Measurements from ENCODE around the gene CCDC187. TPM values are rescaled to one million over a fixed set of nuclear protein-coding genes. Genes with fewer than 3 reads are reported as not detected.
A peak's percentile ranks its signal among the peaks of the same experiment; 100 is the strongest.

Gene CCDC187
- total and polyA plus RNA-seq, 2 of the 13 experiments (the other 11 are each of a cell fraction or from before 2014, with no cell fraction given) = 0.03 to 0.13 TPM

GRCh38 chr9:136297016-136297691, 6.7 kb downstream of the CCDC187 start (continued):
- TF ChIP-seq ZBTB43 (CRISPR knock-in tag; conservative IDR thresholded peaks at IDR 0.05) (no peak; the same call in 1 of the 2 replicates), SMC3 (IDR thresholded peaks at IDR 0.05; ENCODE audit: low read length) (no peak), ATAD3A (CRISPR knock-in tag; IDR thresholded peaks at IDR 0.05) (no peak), DNMT3B (CRISPR knock-in tag; conservative IDR thresholded peaks at IDR 0.05) (no peak), FOXO1 (CRISPR knock-in tag; IDR thresholded peaks at IDR 0.05) (0 out of 2 replicates have a peak, but pooled peaks have one; percentile 15), GZF1 (CRISPR knock-in tag; IDR thresholded peaks at IDR 0.05) (no peak), KLF15 (CRISPR knock-in tag; IDR thresholded peaks at IDR 0.05; ENCODE audit: borderline replicate concordance) (no peak), MYC (CRISPR knock-in tag; IDR thresholded peaks at IDR 0.05; ENCODE audit: borderline replicate concordance) (peak; percentile 32; the same call in 1 of the 2 replicates), ZFP41 (CRISPR knock-in tag; IDR thresholded peaks at IDR 0.05; ENCODE audit: borderline replicate concordance) (no peak), ZNF562 (CRISPR knock-in tag; IDR thresholded peaks at IDR 0.05; ENCODE audit: borderline replicate concordance) (no peak), MNT (IDR thresholded peaks at IDR 0.05) (peak; percentile 34), ZBTB8A (CRISPR knock-in tag; IDR thresholded peaks at IDR 0.05; ENCODE audit: borderline replicate concordance, low read depth) (no peak), ZNF225 (CRISPR knock-in tag; IDR thresholded peaks at IDR 0.05) (no peak), ARNT (IDR thresholded peaks at IDR 0.05) (no peak), ZNF337 (CRISPR knock-in tag; IDR thresholded peaks at IDR 0.05; ENCODE audit: borderline replicate concordance, low read depth) (no peak), THAP8 (CRISPR knock-in tag; IDR thresholded peaks at IDR 0.05; ENCODE audit: borderline replicate concordance) (no peak), HNRNPLL (IDR thresholded peaks at IDR 0.05; ENCODE audit: low read depth, low read length, poor library complexity, severe bottlenecking) (no peak), ZNF281 (CRISPR knock-in tag; IDR thresholded peaks at IDR 0.05; ENCODE audit: borderline replicate concordance) (no peak), ZBTB33 (CRISPR knock-in tag; IDR thresholded peaks at IDR 0.05) (no peak), ELF3 (CRISPR knock-in tag; IDR thresholded peaks at IDR 0.05) (peak; percentile 35; the same call in 1 of the 2 replicates), SIX4 (CRISPR knock-in tag; IDR thresholded peaks at IDR 0.05) (no peak), REXO4 (CRISPR knock-in tag; IDR thresholded peaks at IDR 0.05; ENCODE audit: borderline replicate concordance) (no peak)
